H1 (cell line): ENCODE results near the gene RAPH1. TPM values are rescaled to one million over a fixed set of nuclear protein-coding genes. Genes with fewer than 3 reads are reported as not detected.

Experiments used
- CTCF ChIA-PET: fragments of 300-600 bp; sonication (Branson Sonifier 250); formaldehyde crosslinking; loops from one replicate; lab custom pipeline; 2021; ENCODE audit not compliant: partially characterized antibody; lab: Charles Lee
- POLR2A ChIA-PET: fragments of 300-600 bp; sonication (Branson Sonifier 250); formaldehyde crosslinking; loops from one replicate; lab custom pipeline; 2021; ENCODE audit warnings: inconsistent platforms; ENCODE audit not compliant: partially characterized antibody; lab: Charles Lee
- DNase-seq, 2 experiments: peaks; one replicate each; pipeline versions ENCODE4 v3.0.0 to v3.0.0-alpha.2; 2010 to 2022; ENCODE audit warnings: low spot score in 2 of 2, low read depth in 1 of 2, mixed read lengths in 1 of 2
- FAIRE-seq: peaks from 2 replicates; lab custom pipeline; 2011; peaks lifted over from hg19 to GRCh38; lab: Jason Lieb, UNC
- H2AFZ ChIP-seq: 2 replicates; pipeline ENCODE4 v1.8.1; 2012; ENCODE audit warnings: low read length, inconsistent platforms
- H2AK5ac ChIP-seq: 2 replicates; pipeline ENCODE4 v1.6.1; 2013; ENCODE audit warnings: low read depth, low read length
- H2BK120ac ChIP-seq: replicated peaks from 2 replicates; pipeline ENCODE3; 2013; ENCODE audit warnings: low read depth, low read length, inconsistent platforms
- H2BK12ac ChIP-seq: 2 replicates; pipeline ENCODE4 v1.6.1; 2013; ENCODE audit warnings: low read depth, low read length
- H2BK15ac ChIP-seq: 2 replicates; pipeline ENCODE4 v1.6.1; 2013; ENCODE audit warnings: low read length
- H2BK20ac ChIP-seq: 2 replicates; pipeline ENCODE4 v1.6.1; 2013; ENCODE audit warnings: low read length
- H2BK5ac ChIP-seq: 2 replicates; pipeline ENCODE4 v1.6.1; 2013; ENCODE audit warnings: low read depth, low read length
- H3K14ac ChIP-seq: 2 replicates; pipeline ENCODE4 v1.6.1; 2013; ENCODE audit warnings: inconsistent platforms; ENCODE audit not compliant: insufficient read length
- H3K18ac ChIP-seq: 2 replicates; pipeline ENCODE4 v1.6.1; 2013; ENCODE audit warnings: low read length; ENCODE audit errors: extremely low read depth
- H3K23ac ChIP-seq: 2 replicates; pipeline ENCODE4 v1.6.1; 2013; ENCODE audit warnings: inconsistent platforms; ENCODE audit not compliant: insufficient read length
- H3K23me2 ChIP-seq: 2 replicates; pipeline ENCODE4 v1.6.1; 2013; ENCODE audit warnings: low read depth, low read length
- H3K27ac ChIP-seq: 2 replicates; pipeline ENCODE4 v1.6.1; 2011; ENCODE audit warnings: low read depth, low read length, inconsistent platforms
- H3K27me3 ChIP-seq, 4 experiments: replicated peaks in 1 of 4; 1 replicate in 1 of 4; 2 replicates in 3 of 4; pipeline versions ENCODE4 v1.6.1 to v1.8.1; 2011 to 2013; ENCODE audit warnings: low read length in 3 of 4, mild to moderate bottlenecking in 3 of 4, inconsistent platforms in 2 of 4, mixed read lengths in 2 of 4, moderate library complexity in 1 of 4; ENCODE audit not compliant: control insufficient read depth in 3 of 4, insufficient read depth in 3 of 4; ENCODE audit errors: extremely low read depth in 1 of 4
- H3K36me3 ChIP-seq, 4 experiments: 2 replicates each; pipeline versions ENCODE4 v1.6.1 to v1.8.1; 2011 to 2013; ENCODE audit warnings: mild to moderate bottlenecking in 4 of 4, low read length in 3 of 4, moderate library complexity in 2 of 4, control low read depth in 1 of 4, inconsistent platforms in 1 of 4; ENCODE audit not compliant: insufficient read depth in 4 of 4, control insufficient read depth in 2 of 4
- H3K4ac ChIP-seq: replicated peaks from 2 replicates; pipeline ENCODE3; 2013; ENCODE audit warnings: low read length, low read depth, mixed read lengths, inconsistent platforms; ENCODE audit not compliant: insufficient read length
- H3K4me1 ChIP-seq, 4 experiments: replicated peaks in 1 of 4; 1 replicate in 1 of 4; 2 replicates in 3 of 4; pipeline versions ENCODE4 v1.6.1 to v1.8.1; 2011 to 2013; ENCODE audit warnings: low read length in 3 of 4, inconsistent platforms in 2 of 4, mixed read lengths in 1 of 4; ENCODE audit not compliant: insufficient read depth in 4 of 4, control insufficient read depth in 3 of 4
- H3K4me2 ChIP-seq, 2 experiments: 2 replicates each; pipeline versions ENCODE4 v1.6.1 to v1.8.1; 2011 to 2013; ENCODE audit warnings: low read depth in 2 of 2, low read length in 2 of 2, control low read depth in 1 of 2, inconsistent platforms in 1 of 2, mild to moderate bottlenecking in 1 of 2; ENCODE audit not compliant: insufficient read depth in 1 of 2
- H3K4me3 ChIP-seq, 4 experiments: fragments of 200-600, 300-600 bp in 1 of 4; sonication (generic), shearing (Covaris generic), sonication (Bioruptor Twin) in 1 of 4; 2 replicates each; pipeline versions ENCODE4 v1.5.1 to v1.8.1; 2011 to 2016; ENCODE audit warnings: low read length in 4 of 4, low read depth in 3 of 4, control low read depth in 2 of 4, inconsistent platforms in 2 of 4, mild to moderate bottlenecking in 2 of 4, mixed read lengths in 1 of 4, moderate library complexity in 1 of 4; ENCODE audit not compliant: insufficient read depth in 2 of 4; ENCODE audit errors: extremely low read depth in 1 of 4
- H3K56ac ChIP-seq: replicated peaks from 2 replicates; pipeline ENCODE3; 2013; ENCODE audit warnings: low read depth, mild to moderate bottlenecking, mixed read lengths, low read length, inconsistent platforms; ENCODE audit not compliant: insufficient read length
- H3K79me1 ChIP-seq: 2 replicates; pipeline ENCODE4 v1.6.1; 2013; ENCODE audit warnings: low read depth, low read length, control low read depth
- H3K79me2 ChIP-seq, 2 experiments: 2 replicates each; pipeline versions ENCODE4 v1.6.1 to v1.8.1; 2012 to 2013; ENCODE audit warnings: low read length in 2 of 2, mild to moderate bottlenecking in 2 of 2, inconsistent platforms in 1 of 2; ENCODE audit not compliant: insufficient read depth in 2 of 2, control insufficient read depth in 1 of 2
- H3K9ac ChIP-seq, 4 experiments: replicated peaks in 1 of 4; 1 replicate in 1 of 4; 2 replicates in 3 of 4; pipeline versions ENCODE4 v1.6.1 to v1.8.1; 2011 to 2013; ENCODE audit warnings: low read depth in 3 of 4, low read length in 3 of 4, control low read depth in 2 of 4, mild to moderate bottlenecking in 2 of 4, moderate library complexity in 2 of 4, inconsistent platforms in 1 of 4; ENCODE audit errors: extremely low read depth in 1 of 4
- H3K9me3 ChIP-seq, 2 experiments: 2 replicates each; pipeline versions ENCODE4 v1.6.1 to v1.8.1; 2012 to 2013; ENCODE audit warnings: mild to moderate bottlenecking in 2 of 2, moderate library complexity in 2 of 2, control low read depth in 1 of 2, inconsistent platforms in 1 of 2, low read depth in 1 of 2, low read length in 1 of 2, mixed read lengths in 1 of 2; ENCODE audit not compliant: insufficient read depth in 2 of 2
- H4K20me1 ChIP-seq, 2 experiments: replicated peaks in 1 of 2; 2 replicates each; pipeline versions ENCODE3 to v1.8.1; 2011 to 2013; ENCODE audit warnings: inconsistent platforms in 2 of 2, low read length in 2 of 2, mild to moderate bottlenecking in 1 of 2; ENCODE audit not compliant: insufficient read depth in 2 of 2, control insufficient read depth in 1 of 2
- H4K5ac ChIP-seq: 2 replicates; pipeline ENCODE4 v1.6.1; 2013; ENCODE audit warnings: low read length, low read depth, mixed read lengths, inconsistent platforms; ENCODE audit not compliant: insufficient read length
- H4K8ac ChIP-seq: 2 replicates; pipeline ENCODE4 v1.8.0; 2013; ENCODE audit warnings: mild to moderate bottlenecking, moderate library complexity, low read length, inconsistent platforms; ENCODE audit not compliant: insufficient read depth; ENCODE audit errors: extremely low read depth
- H4K91ac ChIP-seq: replicated peaks from 2 replicates; pipeline ENCODE3; 2013; ENCODE audit warnings: low read length, mixed read lengths, inconsistent platforms; ENCODE audit not compliant: insufficient read length
- BRCA1 ChIP-seq: IDR thresholded peaks from 2 replicates; pipeline ENCODE4 v1.6.1; 2012; ENCODE audit warnings: low read depth, low read length, improper control_type of control experiment
- CHD2 ChIP-seq: IDR thresholded peaks from 2 replicates; pipeline ENCODE4 v1.6.1; 2012; ENCODE audit warnings: low read length, improper control_type of control experiment
- JUN ChIP-seq: IDR thresholded peaks from 2 replicates; pipeline ENCODE4 v1.6.1; 2011; ENCODE audit warnings: low read depth, mild to moderate bottlenecking, improper control_type of control experiment, low read length
- KDM1A ChIP-seq: fragments of 200-600, 300-600 bp; sonication (generic); IDR thresholded peaks from 2 replicates; pipeline ENCODE4 v1.7.1; 2016; ENCODE audit warnings: mild to moderate bottlenecking, low read length, borderline replicate concordance
- MAFK ChIP-seq: IDR thresholded peaks from 2 replicates; pipeline ENCODE4 v1.6.1; 2012; ENCODE audit warnings: low read depth, mild to moderate bottlenecking, improper control_type of control experiment, low read length
- SP1 ChIP-seq: IDR thresholded peaks from 2 replicates; pipeline ENCODE4 v1.6.1; 2011; ENCODE audit warnings: low read depth, low read length
- TBP ChIP-seq: IDR thresholded peaks from 2 replicates; pipeline ENCODE4 v1.6.1; 2011; ENCODE audit warnings: low read depth, low read length, improper control_type of control experiment
- TEAD4 ChIP-seq: IDR thresholded peaks from 2 replicates; pipeline ENCODE4 v1.6.1; 2012; ENCODE audit warnings: low read depth, low read length, inconsistent platforms, mixed read lengths
- WGBS, 2 experiments: shearing (Covaris generic) in 1 of 2; methylation state at CpG; one replicate each; pipeline versions ENCODE4 v1.1.6 to v1.1.7; 2013 to 2015; ENCODE audit warnings: low lambda C conversion rate in 2 of 2, mixed read lengths in 2 of 2, inconsistent platforms in 1 of 2, low coverage in 1 of 2, missing lambda C conversion rate in 1 of 2; ENCODE audit not compliant: insufficient replicate concordance in 2 of 2, insufficient coverage in 1 of 2, insufficient read length in 1 of 2; ENCODE audit errors: extremely low coverage in 1 of 2, missing lambda C conversion rate in 1 of 2; 5-methylcytosine and 5-hydroxymethylcytosine counted together
- polyA plus RNA-seq, 7 experiments: library from polyadenylated mRNA; depleted of rRNA in 3 of 7; stranded (reverse) in 5 of 7; unstranded in 2 of 7; fragments of >200 nt in 5 of 7; fragments of 200-250 nt in 2 of 7; gene quantifications; 1 replicate in 5 of 7; 2 replicates in 1 of 7; 4 replicates in 1 of 7; pipeline versions ENCODE4 v1.2.1 to v1.2.3, GENCODE V29; 2011 to 2013; ENCODE audit warnings: missing spikeins in 2 of 7, mixed read lengths in 2 of 7
- total RNA-seq: library from RNA; stranded (reverse); fragmentation: NEBNext Ultra II Directional; extraction: Animal tissue kit (Norgen Biotek cat#: 25700); gene quantifications from 2 replicates; pipeline ENCODE4 v1.2.1, GENCODE V29; 2021
- TF ChIP-seq, protein P1 (sequence below): IDR thresholded peaks from 2 replicates; pipeline ENCODE4 v1.6.1; 2012; ENCODE audit warnings: low read length, inconsistent platforms
- TF ChIP-seq, protein P2 (sequence below), 3 experiments: IDR thresholded peaks; 1 replicate in 2 of 3; 2 replicates in 1 of 3; pipeline versions ENCODE4 v1.5.1 to v1.6.1; 2011; ENCODE audit warnings: low read length in 3 of 3, mild to moderate bottlenecking in 3 of 3, inconsistent platforms in 2 of 3, low read depth in 1 of 3, moderate library complexity in 1 of 3; ENCODE audit not compliant: insufficient read depth in 1 of 3; ENCODE audit errors: control extremely low read depth in 1 of 3

The RAPH1 gene
- total and polyA plus RNA-seq, 2 of the 8 experiments (the other 6 are each of a cell fraction or from before 2014, with no cell fraction given) = 3.8 to 27.4 TPM

DNA sequence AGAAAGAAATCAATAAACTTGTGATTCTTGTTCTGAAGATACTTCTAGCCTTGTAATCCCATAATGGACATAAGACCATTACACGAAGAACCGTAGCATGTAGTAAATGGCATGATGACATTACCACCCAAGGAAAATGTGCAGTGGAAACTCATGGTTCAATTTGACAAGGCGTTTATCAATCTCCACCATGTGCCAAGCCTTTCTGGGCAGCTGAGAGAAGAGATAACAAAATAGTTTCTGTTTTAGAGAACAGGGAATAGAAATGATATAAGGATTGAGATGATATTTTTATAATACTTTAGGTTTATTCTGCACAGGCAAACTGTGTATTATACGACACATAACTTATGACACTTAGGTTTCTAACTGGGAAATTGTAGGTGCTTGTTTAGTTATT is 187.7 kb downstream of the RAPH1 start:
- H3K79me1 ChIP-seq = 0 out of 2 replicates have a peak, but pooled peaks cover 2% of the 10 kb centered on the region
- H3K36me3 ChIP-seq = peaks cover 0 to 6% (median 2%) of the 10 kb centered on the region in 4 experiments; a peak in 4 of 8 replicates
- H2BK15ac ChIP-seq = no peak overlapping the region
- no peaks in the 10 kb centered on the region for H3K27me3 ChIP-seq
- H3K4ac ChIP-seq = no peak overlapping the region
- 93% methylated on average over 4 of the region's 4 CpGs; no CpG with 5 or more reads in 1 of the 2 experiments for WGBS, 2 experiments
- ChIA-PET POLR2A (interaction anchor here (0.6 kb wide), 1 partner anchor 88 kb away, joined by 3 read pairs; no protein-coding TSS in a partner anchor), CTCF (interaction anchor here (1.1 kb wide), 1 partner anchor 48 kb away, joined by 3 read pairs; no protein-coding TSS in a partner anchor)
- H4K91ac ChIP-seq = no peak overlapping the region
- H3K79me2 ChIP-seq = peaks cover 6 to 93% of the 10 kb centered on the region in 2 experiments
- 0 out of 7 replicates have a peak, but pooled peaks cover 0 to 2% (median 0%) of the 10 kb centered on the region in 4 experiments for H3K4me1 ChIP-seq
- H2BK5ac ChIP-seq = no peak overlapping the region
- H2AFZ ChIP-seq = no peak overlapping the region
- no peak overlapping the region for H3K27ac ChIP-seq
- no peak overlapping the region for H3K14ac ChIP-seq
- no peak overlapping the region for H3K4me3 ChIP-seq
- no peak overlapping the region for H4K8ac ChIP-seq
- no peak overlapping the region for H3K23ac ChIP-seq
- no peaks in the 10 kb centered on the region for H3K9me3 ChIP-seq
- FAIRE-seq (no peak), DNase-seq (no peak)
- no peak overlapping the region for H3K9ac ChIP-seq
- H3K4me2 ChIP-seq = no peak overlapping the region
- H3K18ac ChIP-seq = no peak overlapping the region
- no peak overlapping the region for H2AK5ac ChIP-seq
- no peak overlapping the region for H3K56ac ChIP-seq
- peaks cover 2 to 6% of the 10 kb centered on the region in 2 experiments for H4K20me1 ChIP-seq
- H2BK120ac ChIP-seq = no peak overlapping the region
- H2BK20ac ChIP-seq = no peak overlapping the region
- H4K5ac ChIP-seq = no peak overlapping the region
- H2BK12ac ChIP-seq = no peak overlapping the region
- no peaks in the 10 kb centered on the region for H3K23me2 ChIP-seq
- TF ChIP-seq TEAD4 = no peak
- TF ChIP-seq, protein P1, sequence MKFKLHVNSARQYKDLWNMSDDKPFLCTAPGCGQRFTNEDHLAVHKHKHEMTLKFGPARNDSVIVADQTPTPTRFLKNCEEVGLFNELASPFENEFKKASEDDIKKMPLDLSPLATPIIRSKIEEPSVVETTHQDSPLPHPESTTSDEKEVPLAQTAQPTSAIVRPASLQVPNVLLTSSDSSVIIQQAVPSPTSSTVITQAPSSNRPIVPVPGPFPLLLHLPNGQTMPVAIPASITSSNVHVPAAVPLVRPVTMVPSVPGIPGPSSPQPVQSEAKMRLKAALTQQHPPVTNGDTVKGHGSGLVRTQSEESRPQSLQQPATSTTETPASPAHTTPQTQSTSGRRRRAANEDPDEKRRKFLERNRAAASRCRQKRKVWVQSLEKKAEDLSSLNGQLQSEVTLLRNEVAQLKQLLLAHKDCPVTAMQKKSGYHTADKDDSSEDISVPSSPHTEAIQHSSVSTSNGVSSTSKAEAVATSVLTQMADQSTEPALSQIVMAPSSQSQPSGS = no peak
- TF ChIP-seq KDM1A = no peak
- no peak for TF ChIP-seq SP1
- TF ChIP-seq CHD2 = no peak
- no peak for TF ChIP-seq TBP
- TF ChIP-seq BRCA1 = no peak
- TF ChIP-seq, protein P2, sequence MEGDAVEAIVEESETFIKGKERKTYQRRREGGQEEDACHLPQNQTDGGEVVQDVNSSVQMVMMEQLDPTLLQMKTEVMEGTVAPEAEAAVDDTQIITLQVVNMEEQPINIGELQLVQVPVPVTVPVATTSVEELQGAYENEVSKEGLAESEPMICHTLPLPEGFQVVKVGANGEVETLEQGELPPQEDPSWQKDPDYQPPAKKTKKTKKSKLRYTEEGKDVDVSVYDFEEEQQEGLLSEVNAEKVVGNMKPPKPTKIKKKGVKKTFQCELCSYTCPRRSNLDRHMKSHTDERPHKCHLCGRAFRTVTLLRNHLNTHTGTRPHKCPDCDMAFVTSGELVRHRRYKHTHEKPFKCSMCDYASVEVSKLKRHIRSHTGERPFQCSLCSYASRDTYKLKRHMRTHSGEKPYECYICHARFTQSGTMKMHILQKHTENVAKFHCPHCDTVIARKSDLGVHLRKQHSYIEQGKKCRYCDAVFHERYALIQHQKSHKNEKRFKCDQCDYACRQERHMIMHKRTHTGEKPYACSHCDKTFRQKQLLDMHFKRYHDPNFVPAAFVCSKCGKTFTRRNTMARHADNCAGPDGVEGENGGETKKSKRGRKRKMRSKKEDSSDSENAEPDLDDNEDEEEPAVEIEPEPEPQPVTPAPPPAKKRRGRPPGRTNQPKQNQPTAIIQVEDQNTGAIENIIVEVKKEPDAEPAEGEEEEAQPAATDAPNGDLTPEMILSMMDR (IDR thresholded peaks at IDR 0.05; ENCODE audit: control extremely low read depth in 1 of 3, insufficient read depth in 1 of 3, low read depth in 1 of 3, low read length in 3 of 3) = no peak
- TF ChIP-seq MAFK = no peak
- no peak for TF ChIP-seq JUN
